ENCODE results near the gene LRRTM4. TPM values are rescaled to one million over a fixed set of nuclear protein-coding genes. Genes with fewer than 3 reads are reported as not detected.
"Not testable (repeated sequence)": the region's sequence is repeated elsewhere in the genome, so short reads cannot be mapped to it uniquely, and the experiment has no call there.

The LRRTM4 gene
- total and polyA plus RNA-seq, 2 donors from 2014 or later, result 0.19 TPM; not detected in 1

- no peaks in the 10 kb centered on the region for H3K9me3 ChIP-seq (ENCODE audit: control insufficient read depth in 2 of 3, insufficient read depth in 1 of 3, low read length in 3 of 3)
- H3K4me3 ChIP-seq (ENCODE audit: low read length in 3 of 3), result no peak overlapping the region
- intact Hi-C loops (cut with DNase I), result no loop called here
- no peaks in the 10 kb centered on the region for H3K27me3 ChIP-seq (ENCODE audit: control insufficient read depth, insufficient read depth, low read length)
- FAIRE-seq, result no peak
- H3K4me1 ChIP-seq (ENCODE audit: control insufficient read depth in 2 of 3, insufficient read depth in 2 of 3, low read depth in 1 of 3, low read length in 3 of 3), result no peaks in the 10 kb centered on the region
- H3K36me3 ChIP-seq (ENCODE audit: control insufficient read depth in 2 of 3, insufficient read depth in 3 of 3, low read length in 3 of 3), result no peaks in the 10 kb centered on the region
- no peak overlapping the region for H3K9ac ChIP-seq (ENCODE audit: low read length in 3 of 3)
- DNase-seq, result peak in 1 of 5 donors; percentile 7
- no peak overlapping the region for H3K27ac ChIP-seq (ENCODE audit: low read depth in 2 of 2, low read length in 2 of 2)
- TF ChIP-seq, protein P1, sequence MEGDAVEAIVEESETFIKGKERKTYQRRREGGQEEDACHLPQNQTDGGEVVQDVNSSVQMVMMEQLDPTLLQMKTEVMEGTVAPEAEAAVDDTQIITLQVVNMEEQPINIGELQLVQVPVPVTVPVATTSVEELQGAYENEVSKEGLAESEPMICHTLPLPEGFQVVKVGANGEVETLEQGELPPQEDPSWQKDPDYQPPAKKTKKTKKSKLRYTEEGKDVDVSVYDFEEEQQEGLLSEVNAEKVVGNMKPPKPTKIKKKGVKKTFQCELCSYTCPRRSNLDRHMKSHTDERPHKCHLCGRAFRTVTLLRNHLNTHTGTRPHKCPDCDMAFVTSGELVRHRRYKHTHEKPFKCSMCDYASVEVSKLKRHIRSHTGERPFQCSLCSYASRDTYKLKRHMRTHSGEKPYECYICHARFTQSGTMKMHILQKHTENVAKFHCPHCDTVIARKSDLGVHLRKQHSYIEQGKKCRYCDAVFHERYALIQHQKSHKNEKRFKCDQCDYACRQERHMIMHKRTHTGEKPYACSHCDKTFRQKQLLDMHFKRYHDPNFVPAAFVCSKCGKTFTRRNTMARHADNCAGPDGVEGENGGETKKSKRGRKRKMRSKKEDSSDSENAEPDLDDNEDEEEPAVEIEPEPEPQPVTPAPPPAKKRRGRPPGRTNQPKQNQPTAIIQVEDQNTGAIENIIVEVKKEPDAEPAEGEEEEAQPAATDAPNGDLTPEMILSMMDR (IDR thresholded peaks at IDR 0.05; ENCODE audit: borderline replicate concordance, extremely low read depth, insufficient read depth), result no peak
Measured at GRCh38 chr2:77142141-77142540, 380.0 kb downstream of the LRRTM4 start.

- intact Hi-C loops (cut with DNase I); H3K9me3 ChIP-seq (ENCODE audit: control insufficient read depth in 2 of 3, insufficient read depth in 1 of 3, low read length in 3 of 3); H3K4me3 ChIP-seq (ENCODE audit: low read length in 3 of 3); FAIRE-seq; H3K9ac ChIP-seq (ENCODE audit: low read length in 3 of 3); H3K27me3 ChIP-seq (ENCODE audit: control insufficient read depth, insufficient read depth, low read length); DNase-seq; H3K36me3 ChIP-seq (ENCODE audit: control insufficient read depth in 2 of 3, insufficient read depth in 3 of 3, low read length in 3 of 3); H3K27ac ChIP-seq (ENCODE audit: low read depth in 2 of 2, low read length in 2 of 2); H3K4me1 ChIP-seq (ENCODE audit: control insufficient read depth in 2 of 3, insufficient read depth in 2 of 3, low read depth in 1 of 3, low read length in 3 of 3): not testable (repeated sequence)
Measured at GRCh38 chr2:77128479-77128878, 393.7 kb downstream of the LRRTM4 start.

- FAIRE-seq, result no peak
Measured at GRCh38 chr2:77127345-77127744, 394.8 kb downstream of the LRRTM4 start.

DNA sequence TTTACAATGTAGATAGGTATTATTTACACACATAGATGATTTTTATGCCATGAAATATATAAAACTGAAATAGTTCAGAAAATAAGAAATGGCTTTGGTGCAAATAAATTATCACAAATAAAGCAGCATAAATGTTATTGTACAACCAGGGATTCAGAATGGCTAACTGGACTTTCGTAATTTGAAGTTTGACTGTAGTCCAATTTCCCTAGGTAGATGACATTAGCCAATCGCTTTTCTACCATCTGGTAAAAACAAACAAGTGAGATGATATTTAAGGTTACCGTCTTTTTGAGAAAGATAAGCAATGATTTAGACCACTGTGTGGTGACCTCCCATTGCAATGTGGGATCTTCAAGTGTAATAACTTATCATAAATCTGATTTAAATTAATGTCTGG lies 400.7 kb downstream of the LRRTM4 start:
- H3K4me3 ChIP-seq (ENCODE audit: low read length in 3 of 3), result no peak overlapping the region

More at GRCh38 chr2:77127345-77127744, 394.8 kb downstream of the LRRTM4 start:
- no peak overlapping the region for H3K4me3 ChIP-seq (ENCODE audit: low read length in 3 of 3)
- H3K27me3 ChIP-seq (ENCODE audit: control insufficient read depth, insufficient read depth, low read length), result no peaks in the 10 kb centered on the region
- no peaks in the 10 kb centered on the region for H3K36me3 ChIP-seq (ENCODE audit: control insufficient read depth in 2 of 3, insufficient read depth in 3 of 3, low read length in 3 of 3)
- H3K27ac ChIP-seq (ENCODE audit: low read depth in 2 of 2, low read length in 2 of 2), result no peak overlapping the region
- DNase-seq, result no peak
- intact Hi-C loops (cut with DNase I), result no loop called here
- no peak overlapping the region for H3K9ac ChIP-seq (ENCODE audit: low read length in 3 of 3)
- TF ChIP-seq, protein P1 (IDR thresholded peaks at IDR 0.05; ENCODE audit: borderline replicate concordance, extremely low read depth, insufficient read depth), result no peak
- no peaks in the 10 kb centered on the region for H3K4me1 ChIP-seq (ENCODE audit: control insufficient read depth in 2 of 3, insufficient read depth in 2 of 3, low read depth in 1 of 3, low read length in 3 of 3)
- no peaks in the 10 kb centered on the region for H3K9me3 ChIP-seq (ENCODE audit: control insufficient read depth in 2 of 3, insufficient read depth in 1 of 3, low read length in 3 of 3)

More for the DNA sequence above, 400.7 kb downstream of the LRRTM4 start:
- Histone ChIP-seq H3K27me3 (ENCODE audit: control insufficient read depth, insufficient read depth, low read length) (no peaks in the 10 kb centered on the region), H3K27ac (ENCODE audit: low read depth in 2 of 2, low read length in 2 of 2) (no peak overlapping the region), H3K36me3 (ENCODE audit: control insufficient read depth in 2 of 3, insufficient read depth in 3 of 3, low read length in 3 of 3) (no peaks in the 10 kb centered on the region), H3K9ac (ENCODE audit: low read length in 3 of 3) (no peak overlapping the region), H3K9me3 (ENCODE audit: control insufficient read depth in 2 of 3, insufficient read depth in 1 of 3, low read length in 3 of 3) (no peaks in the 10 kb centered on the region), H3K4me1 (ENCODE audit: control insufficient read depth in 2 of 3, insufficient read depth in 2 of 3, low read depth in 1 of 3, low read length in 3 of 3) (no peaks in the 10 kb centered on the region)
- TF ChIP-seq, protein P1 (IDR thresholded peaks at IDR 0.05; ENCODE audit: borderline replicate concordance, extremely low read depth, insufficient read depth), result no peak
- no peak for FAIRE-seq
- intact Hi-C loops (cut with DNase I), result no loop called here
- DNase-seq, result no peak
